HG02840 (cell line): ENCODE results near the gene PLA2G2A.
"Not testable (repeated sequence)": the region's sequence is repeated elsewhere in the genome, so short reads cannot be mapped to it uniquely, and the experiment has no call there.

Experiments used
- ATAC-seq: cut with Tn5 transposase; IDR thresholded peaks from one replicate; pipeline ENCODE4 v1.9.1; 2021; ENCODE audit warnings: mild to moderate bottlenecking, moderate library complexity, moderate number of reproducible peaks; ENCODE audit not compliant: unreplicated experiment, low FRiP score

The PLA2G2A gene

GRCh38 chr1:19934336-19934735 is 45.1 kb downstream of the PLA2G2A start:
- no peak for ATAC-seq

- ATAC-seq, result no peak
These were observed 46.6 kb downstream of the PLA2G2A start for GRCh38 chr1:19932866-19933265.

GRCh38 chr1:19927130-19927421 is 52.3 kb downstream of the PLA2G2A start:
- not testable (repeated sequence) for ATAC-seq

GRCh38 chr1:19926296-19927129 is 52.9 kb downstream of the PLA2G2A start:
- ATAC-seq, result no peak
